CD4-positive, alpha-beta T cell treated with Interleukin-17A for 1 hour (primary cell): ENCODE results near the gene TMCO1.
A peak's percentile ranks its signal among the peaks of the same experiment; 100 is the strongest.
"Not testable (repeated sequence)": the region's sequence is repeated elsewhere in the genome, so short reads cannot be mapped to it uniquely, and the experiment has no call there.

Experiments used
- DNase-seq: peaks from one replicate; pipeline ENCODE4 v3.0.0-alpha.2; 2020

Gene TMCO1

GRCh38 chr1:165683848-165684485 lies 84.7 kb downstream of the TMCO1 start:
- no peak for DNase-seq

DNA sequence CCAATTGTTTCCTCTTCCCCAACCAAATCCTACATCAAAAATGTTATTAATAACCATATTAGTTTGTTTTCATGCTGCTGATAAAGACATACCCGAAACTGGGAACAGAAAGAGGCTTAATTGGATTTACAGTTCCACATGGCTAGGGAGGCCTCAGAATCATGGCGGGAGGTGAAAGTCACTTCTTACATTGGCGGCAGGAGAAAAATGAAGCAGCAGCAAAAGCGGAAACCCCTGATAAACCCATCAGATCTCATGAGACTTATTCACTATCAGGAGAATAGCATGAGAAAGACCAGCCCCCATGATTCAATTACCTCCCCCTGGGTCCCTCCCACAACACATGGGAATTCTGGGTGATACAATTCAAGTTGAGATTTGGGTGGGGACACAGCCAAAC lies 87.9 kb downstream of the TMCO1 start:
- DNase-seq: not testable (repeated sequence)

- no peak for DNase-seq
These were observed 88.4 kb downstream of the TMCO1 start for GRCh38 chr1:165680303-165680702.

DNA sequence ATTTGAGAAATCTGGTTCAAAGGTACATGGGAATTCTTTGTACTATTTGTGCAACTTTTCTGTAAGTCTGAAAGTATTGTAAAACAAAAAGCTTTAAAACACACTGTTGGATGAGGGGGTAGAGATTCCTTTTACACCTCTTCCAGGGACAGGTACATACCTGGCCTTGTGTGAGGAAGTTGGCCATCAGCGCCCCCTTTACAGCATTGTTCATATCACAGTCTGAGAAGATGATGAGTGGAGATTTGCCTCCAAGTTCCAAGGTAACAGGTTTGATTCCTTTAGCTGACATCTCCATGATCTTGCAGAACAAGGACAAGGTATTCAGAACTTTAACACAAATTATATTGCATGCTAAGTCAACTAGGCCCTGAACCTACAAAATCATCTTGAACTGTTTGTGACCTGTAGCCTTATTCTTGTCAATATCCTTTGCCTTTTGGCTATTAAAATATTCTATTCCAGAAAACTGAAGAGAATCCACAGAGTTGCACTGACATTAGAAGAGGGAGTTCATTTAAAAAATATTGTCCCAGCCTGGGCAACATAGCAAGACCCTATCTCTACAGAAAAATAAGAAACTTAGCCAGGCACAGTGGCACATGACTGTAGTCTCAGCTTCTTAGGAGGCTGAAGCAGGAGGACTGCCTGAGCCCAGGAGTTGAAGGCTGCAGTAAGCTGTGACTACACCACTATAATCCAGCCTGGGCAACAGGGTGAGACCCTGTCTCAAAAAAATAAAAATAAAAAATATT lies 89.2 kb downstream of the TMCO1 start:
- no peak for DNase-seq

DNA sequence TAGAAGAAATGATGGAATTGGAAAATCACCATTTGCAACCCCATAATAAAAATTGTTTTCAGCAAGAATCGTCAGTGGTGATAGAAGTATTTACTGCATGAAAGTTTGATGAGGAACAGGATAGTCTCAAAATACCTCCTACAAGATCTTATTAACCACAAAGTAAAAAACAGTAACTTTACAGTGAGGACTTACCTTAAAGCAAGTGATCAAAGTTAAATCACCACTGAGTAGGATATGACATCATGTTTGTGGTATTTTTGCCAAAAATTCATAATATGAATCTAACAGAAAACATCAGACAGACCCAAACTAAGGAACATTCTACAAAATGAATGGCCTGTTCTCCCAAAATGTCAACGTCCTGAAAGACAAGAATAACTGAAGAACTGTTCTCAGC lies 90.2 kb downstream of the TMCO1 start:
- DNase-seq: peak; percentile 12
